ENCODE data around the gene LUZP2. TPM values are rescaled to one million over a fixed set of nuclear protein-coding genes. Genes with fewer than 3 reads are reported as not detected.

The LUZP2 gene
- polyA plus RNA-seq, 1 of the 3 experiments (the other 2 are of a cell fraction): 0.03 TPM

DNA sequence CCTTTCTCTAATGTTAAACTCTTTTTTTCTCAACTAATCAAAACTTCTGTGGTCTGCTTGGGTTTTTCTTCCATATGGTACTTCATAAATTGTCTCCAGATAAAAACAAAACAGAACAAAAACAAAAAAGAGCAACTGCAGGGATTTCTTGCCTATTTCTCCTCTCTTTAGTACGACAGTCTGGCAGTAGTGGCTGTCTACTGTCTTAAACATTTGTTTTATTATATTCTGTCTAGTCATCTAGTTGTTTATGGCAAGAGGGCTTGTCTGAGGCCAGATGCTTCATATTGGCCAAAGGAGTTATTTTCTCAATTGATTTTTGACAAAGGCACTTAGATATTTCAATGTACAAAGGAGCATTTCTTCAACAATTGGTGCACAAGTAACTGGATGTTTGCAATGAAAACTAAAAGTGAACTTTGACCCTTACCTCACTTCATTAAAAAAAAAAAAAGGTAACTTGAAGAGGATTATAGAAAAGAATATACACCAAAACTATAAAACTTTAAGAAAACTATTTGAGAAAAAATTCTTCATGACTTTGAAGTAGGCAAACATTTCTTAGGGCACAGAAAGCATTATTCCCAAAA lies 404.2 kb downstream of the LUZP2 start (continued):
- TF ChIP-seq, protein P1, sequence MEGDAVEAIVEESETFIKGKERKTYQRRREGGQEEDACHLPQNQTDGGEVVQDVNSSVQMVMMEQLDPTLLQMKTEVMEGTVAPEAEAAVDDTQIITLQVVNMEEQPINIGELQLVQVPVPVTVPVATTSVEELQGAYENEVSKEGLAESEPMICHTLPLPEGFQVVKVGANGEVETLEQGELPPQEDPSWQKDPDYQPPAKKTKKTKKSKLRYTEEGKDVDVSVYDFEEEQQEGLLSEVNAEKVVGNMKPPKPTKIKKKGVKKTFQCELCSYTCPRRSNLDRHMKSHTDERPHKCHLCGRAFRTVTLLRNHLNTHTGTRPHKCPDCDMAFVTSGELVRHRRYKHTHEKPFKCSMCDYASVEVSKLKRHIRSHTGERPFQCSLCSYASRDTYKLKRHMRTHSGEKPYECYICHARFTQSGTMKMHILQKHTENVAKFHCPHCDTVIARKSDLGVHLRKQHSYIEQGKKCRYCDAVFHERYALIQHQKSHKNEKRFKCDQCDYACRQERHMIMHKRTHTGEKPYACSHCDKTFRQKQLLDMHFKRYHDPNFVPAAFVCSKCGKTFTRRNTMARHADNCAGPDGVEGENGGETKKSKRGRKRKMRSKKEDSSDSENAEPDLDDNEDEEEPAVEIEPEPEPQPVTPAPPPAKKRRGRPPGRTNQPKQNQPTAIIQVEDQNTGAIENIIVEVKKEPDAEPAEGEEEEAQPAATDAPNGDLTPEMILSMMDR (IDR thresholded peaks at IDR 0.05): no peak
- TF ChIP-seq GATA2 (CRISPR knock-in tag; IDR thresholded peaks at IDR 0.05) (no peak), POLR2AphosphoS5 (IDR thresholded peaks at IDR 0.05; ENCODE audit: low read depth, low read length) (no peak), SMC3 (IDR thresholded peaks at IDR 0.05; ENCODE audit: low read depth, low read length) (no peak), RXRA (IDR thresholded peaks at IDR 0.05; ENCODE audit: borderline replicate concordance, low read depth) (no peak)

DNA sequence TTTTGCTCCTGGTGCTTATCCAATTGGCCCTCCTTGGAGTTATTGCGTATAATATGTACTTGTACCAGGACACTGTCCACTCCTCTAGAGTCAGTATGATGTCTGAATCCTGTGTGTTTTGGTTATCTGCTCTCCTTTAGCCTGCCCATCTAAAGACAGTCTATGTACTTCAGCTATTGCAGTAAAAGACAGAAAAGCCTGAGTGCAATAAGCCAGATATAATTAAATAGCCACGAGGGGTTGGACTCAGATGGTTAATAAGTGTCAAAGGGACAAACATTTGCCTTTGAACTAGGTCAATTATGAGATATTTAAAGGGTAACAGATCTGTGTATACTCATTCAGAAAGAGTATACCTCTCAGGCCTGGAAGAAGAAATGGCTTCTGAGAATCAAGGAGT lies 406.7 kb downstream of the LUZP2 start:
- no peak overlapping the region for H3K27ac ChIP-seq (ENCODE audit: low read depth in 2 of 2, low read length in 1 of 2)
- TF ChIP-seq SIN3A (IDR thresholded peaks at IDR 0.05; ENCODE audit: borderline replicate concordance, low read depth, low read length) (no peak), SMC3 (IDR thresholded peaks at IDR 0.05; ENCODE audit: low read depth, low read length) (no peak), MEF2A (IDR thresholded peaks at IDR 0.05; ENCODE audit: borderline replicate concordance, low read depth) (no peak), JUND (IDR thresholded peaks at IDR 0.05) (no peak), POLR2AphosphoS5 (IDR thresholded peaks at IDR 0.05; ENCODE audit: low read depth, low read length) (no peak), EZH2phosphoT487 (IDR thresholded peaks at IDR 0.05; ENCODE audit: borderline replicate concordance, low read depth) (no peak), FOXM1 (IDR thresholded peaks at IDR 0.05; ENCODE audit: low read depth) (no peak), MXI1 (IDR thresholded peaks at IDR 0.05; ENCODE audit: low read depth, low read length) (no peak)
- TF ChIP-seq, protein P1 (IDR thresholded peaks at IDR 0.05): no peak
- TF ChIP-seq, protein P2, sequence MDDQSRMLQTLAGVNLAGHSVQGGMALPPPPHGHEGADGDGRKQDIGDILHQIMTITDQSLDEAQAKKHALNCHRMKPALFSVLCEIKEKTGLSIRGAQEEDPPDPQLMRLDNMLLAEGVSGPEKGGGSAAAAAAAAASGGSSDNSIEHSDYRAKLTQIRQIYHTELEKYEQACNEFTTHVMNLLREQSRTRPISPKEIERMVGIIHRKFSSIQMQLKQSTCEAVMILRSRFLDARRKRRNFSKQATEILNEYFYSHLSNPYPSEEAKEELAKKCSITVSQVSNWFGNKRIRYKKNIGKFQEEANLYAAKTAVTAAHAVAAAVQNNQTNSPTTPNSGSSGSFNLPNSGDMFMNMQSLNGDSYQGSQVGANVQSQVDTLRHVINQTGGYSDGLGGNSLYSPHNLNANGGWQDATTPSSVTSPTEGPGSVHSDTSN (IDR thresholded peaks at IDR 0.05): no peak
- TF ChIP-seq, protein P3, sequence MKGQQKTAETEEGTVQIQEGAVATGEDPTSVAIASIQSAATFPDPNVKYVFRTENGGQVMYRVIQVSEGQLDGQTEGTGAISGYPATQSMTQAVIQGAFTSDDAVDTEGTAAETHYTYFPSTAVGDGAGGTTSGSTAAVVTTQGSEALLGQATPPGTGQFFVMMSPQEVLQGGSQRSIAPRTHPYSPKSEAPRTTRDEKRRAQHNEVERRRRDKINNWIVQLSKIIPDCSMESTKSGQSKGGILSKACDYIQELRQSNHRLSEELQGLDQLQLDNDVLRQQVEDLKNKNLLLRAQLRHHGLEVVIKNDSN (IDR thresholded peaks at IDR 0.05; ENCODE audit: borderline replicate concordance, low read depth): no peak
- H3K27me3 ChIP-seq (ENCODE audit: insufficient read depth): no peaks in the 10 kb centered on the region
- no peaks in the 10 kb centered on the region for H3K79me2 ChIP-seq (ENCODE audit: insufficient read depth)
- CTCF ChIA-PET: no interaction called here
- no peaks in the 10 kb centered on the region for H3K9me2 ChIP-seq
- H4K20me1 ChIP-seq (ENCODE audit: insufficient read depth): no peaks in the 10 kb centered on the region
- no peaks in the 10 kb centered on the region for H3K36me3 ChIP-seq (replicated peaks in 1 of 2; ENCODE audit: control insufficient read depth in 1 of 2, insufficient read depth in 2 of 2, low read length in 1 of 2)
- H3K4me3 ChIP-seq (ENCODE audit: low read depth in 2 of 2, low read length in 1 of 2): no peak overlapping the region
- no peak overlapping the region for H3K9ac ChIP-seq
- H3K4me2 ChIP-seq: no peak overlapping the region
- no peaks in the 10 kb centered on the region for H3F3A ChIP-seq (replicated peaks; ENCODE audit: insufficient read depth)
- no peaks in the 10 kb centered on the region for H3K4me1 ChIP-seq (ENCODE audit: control insufficient read depth in 1 of 2, insufficient read depth in 2 of 2, low read depth in 1 of 2, low read length in 1 of 2)
- WGBS (ENCODE audit: low lambda C conversion rate): 51% methylated on average over 2 of the region's 2 CpGs
- POLR2A ChIA-PET: no interaction called here
- H3K9me3 ChIP-seq: no peaks in the 10 kb centered on the region
- H2AFZ ChIP-seq (ENCODE audit: low read depth): no peak overlapping the region
- DNase-seq: no peak

Measured in SK-N-SH (cell line).